Activated CD4-positive, alpha-beta T cell treated with anti-CD3 and anti-CD28 coated beads, Interleukin-2, amount 50 U/mL, for 1 hour (primary cell): ENCODE results near the gene CNOT6.

Experiments
- DNase-seq: peaks from one replicate; pipeline ENCODE4 v3.0.0-alpha.2; 2020

CNOT6 gene

DNA sequence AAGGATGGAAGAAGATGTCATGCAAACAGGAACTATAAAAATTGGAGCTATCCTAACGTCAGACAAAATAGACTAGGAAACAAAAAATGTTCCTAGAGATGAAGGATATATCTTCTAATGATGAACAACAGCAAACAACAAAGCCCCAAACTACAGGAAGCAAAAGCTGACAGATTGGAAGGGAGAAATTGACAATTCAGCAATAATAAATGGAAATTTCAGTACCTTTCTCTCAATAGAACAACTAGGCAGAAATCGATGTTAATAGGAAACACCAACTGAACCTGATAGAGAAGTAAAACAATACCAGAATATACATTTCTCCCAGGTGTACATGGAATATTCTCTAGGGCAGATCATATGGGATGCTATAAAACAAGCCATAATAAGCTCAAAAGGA is 89.6 kb downstream of the CNOT6 start:
- no peak for DNase-seq

DNA sequence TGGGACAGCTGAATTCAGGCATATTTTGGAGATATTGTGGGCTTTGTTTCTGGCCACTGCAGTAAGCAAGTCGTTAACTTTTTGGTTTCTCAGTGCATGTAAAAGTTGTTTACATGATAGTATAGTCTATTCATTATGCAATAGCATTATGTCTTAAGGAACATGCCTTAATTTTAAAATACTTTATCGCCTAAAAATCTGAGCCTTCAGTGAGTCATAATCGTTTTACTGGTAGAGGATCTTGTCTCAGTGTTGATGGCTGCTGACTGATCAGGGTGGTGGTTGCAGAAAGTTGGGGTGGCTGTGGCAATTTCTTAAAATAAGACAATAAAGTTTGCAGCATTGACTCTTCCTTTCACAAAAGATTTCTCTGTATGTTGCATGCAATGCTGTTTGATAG is 92.0 kb downstream of the CNOT6 start:
- no peak for DNase-seq

DNA sequence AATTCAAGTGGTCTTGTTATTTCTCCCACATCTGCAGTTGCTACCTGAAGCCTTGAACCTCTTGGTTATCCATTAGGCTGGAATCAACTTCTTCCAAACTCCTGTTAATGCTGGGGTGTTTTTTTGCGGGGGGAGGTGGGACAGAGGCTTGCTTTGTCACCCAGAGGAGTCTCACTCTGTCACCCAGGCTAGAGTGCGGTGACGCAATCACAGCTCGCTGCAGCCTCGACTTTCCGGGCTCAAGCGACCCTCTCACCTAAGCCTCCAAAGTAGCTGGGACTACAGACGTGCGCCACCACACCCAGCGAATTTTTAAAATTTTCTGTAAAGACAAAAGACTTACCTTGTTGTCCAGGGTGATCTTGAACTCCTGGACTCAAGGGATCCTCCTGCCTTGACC is 92.7 kb downstream of the CNOT6 start:
- DNase-seq = no peak

GRCh38 chr5:180589771-180590542 is 95.8 kb downstream of the CNOT6 start:
- DNase-seq = no peak

GRCh38 chr5:180590543-180591310 is 96.5 kb downstream of the CNOT6 start:
- no peak for DNase-seq

- no peak for DNase-seq
Measured at GRCh38 chr5:180591311-180591887, 97.2 kb downstream of the CNOT6 start, which contains the start of gene SCGB3A1. SCGB3A1 (minus strand) TSS chr5:180591499; CDS start chr5:180591462, 37 bp downstream.

- DNase-seq = no peak
Measured at GRCh38 chr5:180592176-180592575, 98.0 kb downstream of the CNOT6 start.

DNA sequence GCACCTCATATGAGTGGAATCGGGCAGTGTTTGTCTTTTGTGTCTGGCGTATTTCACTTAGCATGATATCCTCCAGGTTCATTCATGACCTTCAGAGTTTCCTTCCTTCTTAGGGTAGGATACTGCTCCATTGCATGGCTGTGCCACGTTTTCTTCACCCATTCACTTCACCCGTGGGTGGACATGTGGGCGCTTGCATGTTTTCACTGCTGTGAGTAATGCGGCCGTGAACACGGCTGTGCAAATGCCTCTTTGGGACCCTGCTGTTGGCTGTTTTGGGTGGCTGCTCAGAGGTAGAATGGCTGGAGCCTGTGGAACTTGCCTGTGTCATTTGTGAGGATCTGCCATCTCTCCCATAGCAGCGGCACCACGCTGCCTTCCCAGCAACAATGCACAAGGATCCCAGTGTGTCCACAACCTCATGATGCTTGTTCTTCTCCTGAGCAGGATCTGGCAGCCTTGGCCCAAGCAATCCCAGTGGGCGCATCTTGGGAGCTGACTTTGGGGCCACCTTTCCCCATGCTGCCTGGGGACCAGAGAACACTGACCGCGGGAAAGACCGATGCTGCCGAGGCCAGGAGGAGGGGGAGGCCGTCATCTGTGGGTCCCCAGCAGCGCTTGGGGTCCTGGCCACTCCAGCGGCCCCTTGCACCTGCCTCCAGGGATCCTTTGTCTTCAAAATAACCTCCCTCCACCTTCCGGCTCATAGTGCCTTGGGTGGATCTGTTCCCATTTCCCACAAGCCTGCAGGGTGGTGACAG is 99.4 kb downstream of the CNOT6 start:
- no peak for DNase-seq

DNA sequence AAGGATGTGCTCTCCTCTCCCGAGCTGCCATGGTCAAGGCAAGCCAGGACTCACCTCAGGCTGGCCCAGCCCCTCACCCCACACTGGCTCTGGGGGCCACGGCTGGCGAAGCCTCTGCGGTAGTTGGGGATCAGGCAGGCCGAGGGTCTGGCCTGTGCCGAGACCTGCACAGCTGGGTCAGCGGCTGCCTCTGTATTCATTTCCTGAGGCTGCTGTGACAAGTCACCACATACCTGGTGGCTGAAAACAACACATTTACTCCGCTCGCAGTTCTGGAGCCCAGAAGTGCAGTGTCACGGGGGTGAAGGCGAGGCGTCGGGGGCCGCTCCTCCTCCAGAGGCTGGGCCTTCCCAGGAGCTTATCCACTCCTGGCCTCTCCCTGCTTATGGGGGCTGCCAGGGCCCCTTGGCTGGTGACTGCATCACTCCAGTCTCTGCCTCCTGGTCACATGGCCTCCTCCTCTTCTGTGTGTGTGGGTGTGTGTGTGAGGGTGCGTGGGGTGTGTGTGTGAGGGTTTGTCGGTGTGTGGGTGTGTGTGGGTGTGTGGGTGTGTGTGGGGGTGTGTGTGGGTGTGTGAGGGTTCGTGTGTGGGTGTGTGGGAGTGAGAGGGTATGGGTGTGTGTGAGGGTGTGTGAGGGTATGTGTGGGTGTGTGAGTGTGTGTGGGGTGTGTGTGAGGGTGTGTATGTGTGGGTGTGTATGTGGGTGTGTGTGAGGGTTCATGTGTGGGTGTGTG is 100.3 kb downstream of the CNOT6 start:
- DNase-seq = no peak

DNA sequence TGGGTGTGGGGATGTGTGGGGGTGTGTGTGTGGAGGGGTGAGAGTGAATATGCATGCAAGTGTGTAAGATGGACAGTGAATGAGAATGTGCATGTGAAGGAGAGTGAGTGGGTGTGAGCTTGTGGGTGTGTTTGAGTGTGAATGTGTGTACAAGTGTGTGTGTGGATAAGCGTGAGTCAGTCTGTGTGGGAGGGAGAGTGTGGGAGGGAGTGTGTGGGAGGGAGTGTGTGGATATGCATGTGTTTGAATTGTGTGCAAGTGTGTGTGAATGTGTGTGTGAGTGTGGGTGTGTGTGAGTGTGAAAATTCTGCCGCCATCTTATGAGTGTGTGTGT is 100.8 kb downstream of the CNOT6 start:
- no peak for DNase-seq

- no peak for DNase-seq
Measured at GRCh38 chr5:180595381-180596114, 101.4 kb downstream of the CNOT6 start.

DNA sequence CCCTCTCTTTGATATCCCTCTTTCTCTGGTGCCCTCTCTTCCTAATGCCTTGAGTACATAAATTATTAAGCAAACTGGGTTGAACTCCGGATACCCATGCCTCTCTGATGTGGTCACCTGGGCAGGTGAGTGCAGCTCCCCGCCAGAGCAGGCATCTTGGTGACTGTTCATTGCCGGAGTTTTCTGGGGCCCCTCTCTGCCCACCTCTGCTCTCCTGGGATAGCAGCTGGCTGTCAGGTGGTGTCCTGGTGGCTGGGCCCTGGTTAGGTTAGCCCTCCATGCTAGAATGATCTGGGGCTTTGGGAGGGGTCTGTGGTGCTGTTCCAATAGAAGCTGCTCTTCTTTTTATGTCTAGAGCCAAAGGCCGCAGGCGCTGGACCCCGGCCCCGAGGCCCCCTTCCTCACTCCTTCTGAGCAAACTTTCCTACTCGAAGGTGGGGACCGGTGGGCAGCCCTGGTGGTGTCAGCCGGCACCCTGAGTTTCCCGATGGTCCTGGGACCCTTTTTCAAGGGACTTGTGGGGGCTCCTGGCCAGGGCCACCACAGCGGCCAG is 102.0 kb downstream of the CNOT6 start:
- DNase-seq = no peak

DNA sequence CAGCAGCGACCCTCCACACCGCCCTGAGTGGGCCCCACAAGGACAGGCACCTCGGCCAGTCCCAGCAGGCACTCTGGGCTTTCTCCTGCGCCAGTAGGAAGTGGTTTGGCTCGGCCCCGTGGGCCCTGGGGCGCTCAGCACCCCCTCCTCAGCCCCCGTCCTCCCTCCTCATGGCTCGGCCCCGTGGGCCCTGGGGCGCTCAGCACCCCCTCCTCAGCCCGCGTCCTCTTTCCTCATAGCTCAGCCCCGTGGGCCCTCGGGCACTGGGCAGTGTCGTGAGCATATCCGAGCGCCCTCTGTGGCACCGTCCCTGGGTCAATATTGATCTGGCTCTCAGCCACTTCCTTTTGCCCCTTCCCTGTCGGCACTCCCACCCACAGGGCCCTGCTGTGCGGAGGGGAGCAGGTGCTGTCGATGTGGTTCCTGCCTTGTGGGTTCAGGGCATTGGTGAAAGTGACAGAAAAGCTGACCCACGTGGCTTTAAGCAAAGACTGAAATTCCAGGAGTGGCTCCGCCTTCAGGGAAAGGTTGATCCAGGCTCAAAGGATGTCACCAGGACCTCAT is 102.6 kb downstream of the CNOT6 start:
- DNase-seq = no peak

- no peak for DNase-seq
Measured at GRCh38 chr5:180598316-180598701, 104.1 kb downstream of the CNOT6 start.

DNA sequence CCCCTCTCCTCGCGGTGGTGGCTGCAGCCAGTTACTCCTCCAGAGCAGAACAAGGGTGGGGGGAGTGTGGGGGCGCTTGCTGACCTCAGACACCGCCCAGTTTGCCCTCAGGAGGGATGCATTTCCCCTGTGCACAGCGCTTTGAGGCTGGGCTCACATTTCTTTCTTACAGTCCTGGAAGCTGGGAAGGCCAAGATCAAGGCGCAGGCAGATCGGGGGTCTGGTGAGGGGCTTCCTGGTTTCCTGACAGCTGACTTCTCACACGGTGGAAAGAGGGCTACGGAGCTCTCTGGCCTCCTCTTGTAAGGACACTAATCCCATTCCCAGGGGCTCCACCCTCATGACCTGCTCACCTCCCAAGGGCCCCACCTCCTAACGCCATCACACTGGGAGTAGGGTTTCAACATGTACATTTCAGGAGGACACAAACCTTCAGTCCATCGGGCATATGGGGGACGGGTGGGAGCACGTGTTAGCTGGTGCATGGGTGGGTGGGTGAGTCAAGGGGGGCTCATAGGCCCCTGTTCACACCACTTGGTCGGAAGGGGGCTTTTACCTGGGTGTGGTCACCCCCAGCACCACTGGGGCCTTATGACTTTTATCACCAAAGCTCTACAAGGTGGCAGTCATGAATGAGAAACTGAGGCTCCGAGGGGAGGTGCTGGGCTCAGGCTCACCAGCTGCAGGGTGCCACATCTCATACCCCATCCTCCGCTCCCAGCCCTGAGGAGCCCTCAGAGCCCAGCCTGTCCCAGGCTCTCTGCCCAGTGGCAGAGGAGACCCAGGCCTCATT is 104.8 kb downstream of the CNOT6 start:
- no peak for DNase-seq

DNA sequence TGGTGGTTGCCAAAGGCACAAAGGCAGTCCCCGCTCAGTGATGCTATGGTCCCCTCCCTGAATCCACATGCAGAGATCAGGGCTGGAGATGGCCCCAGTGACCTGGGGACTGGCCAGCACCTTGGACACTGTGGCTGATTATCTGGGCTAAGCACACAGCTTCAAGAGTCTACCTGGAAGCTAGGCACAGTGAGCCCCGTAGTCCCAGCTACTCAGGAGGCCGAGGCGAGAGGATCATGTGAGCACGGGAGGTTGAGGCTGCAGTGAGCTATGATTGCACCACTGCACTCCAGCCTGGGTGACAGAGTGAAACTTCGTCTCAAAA is 105.4 kb downstream of the CNOT6 start:
- no peak for DNase-seq

DNA sequence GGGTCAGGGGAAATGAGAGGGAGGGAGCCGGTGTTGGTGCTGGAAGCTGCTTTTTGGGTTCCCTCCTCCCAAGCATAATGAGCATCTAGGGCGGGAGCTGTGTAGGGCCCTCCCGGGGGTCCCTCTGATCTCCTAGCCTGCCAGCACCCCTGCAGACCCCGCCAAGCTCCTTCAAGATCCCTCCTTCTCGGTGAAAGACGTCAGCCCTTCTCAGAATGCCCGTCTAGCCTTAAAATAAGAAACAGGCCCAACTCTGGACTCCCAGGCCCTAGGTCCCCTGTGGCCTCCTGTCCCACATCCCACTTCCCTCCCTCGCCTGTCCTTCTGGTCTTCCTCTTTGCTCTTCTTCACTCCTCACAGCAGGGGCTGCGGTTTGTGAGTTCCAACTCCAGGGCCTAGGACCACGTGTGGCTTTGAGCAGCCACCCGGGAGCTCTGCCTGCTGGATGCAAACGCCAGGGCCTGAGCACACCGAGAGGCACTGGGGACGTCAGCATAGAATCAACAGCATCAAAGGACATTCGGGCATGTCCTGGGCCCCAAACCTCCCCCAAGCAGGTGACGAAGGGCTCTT is 105.9 kb downstream of the CNOT6 start:
- no peak for DNase-seq

- DNase-seq = no peak
Measured at GRCh38 chr5:180600554-180601041, 106.4 kb downstream of the CNOT6 start.

GRCh38 chr5:180601591-180602480 is 107.7 kb downstream of the CNOT6 start:
- DNase-seq = no peak
